Stimulated activated CD4-positive, alpha-beta T cell treated with anti-CD3 and anti-CD28 coated beads, TNF-alpha, amount 100 ng/mL, for 1 hour (primary cell): ENCODE results near the gene TKFC.

Source experiments
- DNase-seq, 3 donors: peaks; one replicate each; pipeline ENCODE4 v3.0.0-alpha.2; 2020; ENCODE audit warnings: low read depth in 3 of 3, low spot score in 1 of 3

Gene TKFC

DNA sequence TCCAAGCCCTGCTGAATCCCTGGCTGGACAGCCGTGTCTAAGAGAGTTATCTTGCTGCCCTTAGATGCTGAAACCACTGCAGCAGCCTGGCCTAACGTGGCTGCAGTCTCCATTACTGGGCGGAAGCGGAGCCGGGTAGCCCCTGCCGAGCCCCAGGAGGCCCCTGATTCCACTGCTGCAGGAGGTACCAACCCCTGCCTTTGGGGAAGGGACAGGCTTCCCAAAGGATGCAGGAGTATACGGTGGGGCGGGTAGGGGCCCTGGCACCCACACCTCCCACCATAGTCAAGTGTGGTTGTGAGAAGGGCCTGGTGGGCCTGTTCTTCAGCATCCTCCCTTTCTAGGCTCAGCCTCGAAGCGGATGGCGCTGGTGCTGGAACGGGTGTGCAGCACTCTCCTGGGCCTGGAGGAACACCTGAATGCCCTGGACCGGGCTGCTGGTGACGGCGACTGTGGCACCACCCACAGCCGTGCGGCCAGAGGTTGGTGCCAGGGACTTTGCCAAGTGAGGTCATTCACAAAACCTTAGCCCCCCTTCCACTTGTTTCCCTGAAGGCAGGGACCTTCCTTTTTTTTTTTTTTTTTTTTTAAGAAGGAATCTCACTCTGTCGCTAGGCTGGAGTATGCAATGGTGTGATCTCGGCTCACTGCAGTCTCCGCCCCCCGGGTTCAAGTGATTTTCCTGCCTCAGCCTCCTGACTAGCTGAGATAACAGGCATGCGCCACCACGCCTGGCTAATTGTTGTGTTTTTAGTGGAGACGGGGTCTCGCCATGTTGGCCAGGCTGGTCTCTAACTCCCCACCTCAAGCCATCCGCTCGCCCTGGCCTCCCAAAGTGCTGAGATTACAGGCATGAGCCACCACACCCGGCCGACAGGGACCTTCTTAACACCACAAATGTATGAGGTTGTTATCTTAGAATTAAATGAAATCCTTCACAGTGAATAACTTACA is 11.0 kb downstream of the TKFC start:
- no peak for DNase-seq

DNA sequence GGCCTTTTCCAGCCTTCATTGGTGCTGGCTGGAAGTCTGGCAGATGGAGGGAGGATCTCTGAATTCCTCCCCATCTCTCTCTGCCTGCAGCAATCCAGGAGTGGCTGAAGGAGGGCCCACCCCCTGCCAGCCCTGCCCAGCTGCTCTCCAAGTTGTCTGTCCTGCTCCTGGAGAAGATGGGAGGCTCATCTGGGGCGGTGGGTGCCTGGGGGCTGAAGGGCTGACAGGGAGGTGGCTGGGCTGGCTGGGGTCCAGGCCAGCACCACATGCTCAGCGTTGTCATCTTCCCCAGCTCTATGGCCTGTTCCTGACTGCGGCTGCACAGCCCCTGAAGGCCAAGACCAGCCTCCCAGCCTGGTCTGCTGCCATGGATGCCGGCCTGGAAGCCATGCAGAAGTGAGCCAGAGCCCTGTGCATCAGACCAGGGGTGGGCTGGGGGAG is 12.2 kb downstream of the TKFC start:
- no peak for DNase-seq

DNA sequence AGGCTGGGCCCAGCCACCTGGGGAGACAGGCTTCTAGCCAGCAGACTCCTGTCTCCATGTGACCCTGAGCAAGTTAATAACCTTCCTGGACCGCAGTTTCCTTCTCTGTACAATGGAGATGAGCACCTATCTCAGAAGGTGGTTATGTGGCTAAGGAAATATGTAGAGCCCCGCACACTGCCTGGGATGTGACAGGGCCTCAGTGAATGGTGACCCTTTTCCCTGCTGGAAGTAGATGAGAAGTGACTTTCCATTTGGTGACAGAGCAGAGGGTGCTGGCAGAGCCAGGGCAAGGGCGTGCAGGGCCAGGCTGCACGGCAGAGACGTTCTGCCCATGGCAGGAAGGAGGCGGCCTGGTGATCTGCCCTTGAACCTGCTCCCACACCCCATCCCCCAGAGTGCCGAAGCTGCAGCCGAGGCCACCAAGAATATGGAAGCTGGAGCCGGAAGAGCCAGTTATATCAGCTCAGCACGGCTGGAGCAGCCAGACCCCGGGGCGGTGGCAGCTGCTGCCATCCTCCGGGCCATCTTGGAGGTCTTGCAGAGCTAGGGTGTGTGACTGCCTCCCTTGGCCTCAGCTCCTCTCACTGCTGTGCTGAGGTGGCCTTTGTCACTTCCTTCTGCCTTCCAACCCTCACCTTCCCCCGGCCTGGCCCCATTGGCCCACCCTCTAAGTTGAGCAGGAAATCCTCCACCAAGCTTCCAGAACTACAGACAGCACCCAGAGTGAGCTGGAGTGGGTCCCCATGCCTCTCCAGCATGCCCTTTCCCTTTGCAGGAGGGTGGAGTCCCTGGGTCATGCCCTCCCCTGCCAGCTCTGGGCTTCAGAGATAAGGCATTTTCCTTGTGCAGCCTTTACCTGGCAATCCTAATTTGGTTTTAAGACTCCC is 13.2 kb downstream of the TKFC start:
- DNase-seq, result no peak

DNA sequence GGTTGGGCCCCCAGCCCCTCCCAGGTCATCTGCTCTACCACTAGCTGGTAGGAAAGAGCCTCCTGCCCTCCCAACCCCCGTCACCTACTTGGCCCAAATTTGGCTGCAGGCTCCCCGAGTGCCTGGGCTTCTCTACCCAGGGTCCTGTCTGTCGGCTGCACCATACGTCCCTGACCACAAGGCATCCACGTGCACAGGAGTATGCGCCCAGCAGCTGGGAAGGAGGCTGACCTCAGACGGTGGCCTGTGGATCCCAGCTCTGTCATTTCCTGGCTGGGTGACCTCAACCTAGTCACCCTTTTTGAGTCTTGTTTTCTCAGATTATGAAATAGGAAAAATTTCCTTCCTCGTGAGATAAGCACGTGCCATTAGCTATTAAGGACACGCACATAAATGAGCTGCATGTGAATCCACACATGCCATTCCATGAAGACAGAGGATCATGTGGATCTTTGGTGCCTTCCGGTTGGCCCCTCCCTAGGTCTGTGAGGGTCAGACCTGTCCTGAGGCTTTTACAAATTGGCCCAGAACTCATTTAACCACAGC is 15.0 kb downstream of the TKFC start:
- DNase-seq, result no peak

DNA sequence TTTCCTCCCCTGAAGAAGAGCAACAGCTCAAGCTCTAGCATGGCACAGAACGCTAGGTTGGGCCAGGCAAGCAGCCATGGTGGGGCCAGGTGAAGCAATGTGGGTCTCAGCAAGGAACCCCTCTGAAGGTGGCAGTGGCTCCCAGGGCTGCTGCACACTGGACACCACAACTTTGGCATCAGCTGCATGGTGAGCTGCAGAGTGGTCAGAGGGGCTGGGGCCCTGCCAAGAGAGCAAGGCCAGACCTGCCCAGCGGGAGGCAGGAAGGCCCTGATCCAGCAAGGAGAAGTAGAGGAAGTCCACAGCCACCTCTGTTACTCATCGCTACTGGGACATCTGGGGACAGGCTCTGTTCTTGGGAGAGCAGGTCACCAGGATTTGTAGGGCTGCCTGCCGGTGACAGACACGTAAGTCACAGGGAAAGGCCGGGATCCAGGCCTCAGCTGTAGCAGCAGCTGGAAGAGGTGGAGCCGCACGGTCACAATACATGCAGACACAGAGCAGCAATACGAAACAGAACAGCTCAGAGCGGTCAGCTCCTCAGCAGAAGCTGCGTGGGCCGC is 16.2 kb downstream of the TKFC start:
- no peak for DNase-seq

DNA sequence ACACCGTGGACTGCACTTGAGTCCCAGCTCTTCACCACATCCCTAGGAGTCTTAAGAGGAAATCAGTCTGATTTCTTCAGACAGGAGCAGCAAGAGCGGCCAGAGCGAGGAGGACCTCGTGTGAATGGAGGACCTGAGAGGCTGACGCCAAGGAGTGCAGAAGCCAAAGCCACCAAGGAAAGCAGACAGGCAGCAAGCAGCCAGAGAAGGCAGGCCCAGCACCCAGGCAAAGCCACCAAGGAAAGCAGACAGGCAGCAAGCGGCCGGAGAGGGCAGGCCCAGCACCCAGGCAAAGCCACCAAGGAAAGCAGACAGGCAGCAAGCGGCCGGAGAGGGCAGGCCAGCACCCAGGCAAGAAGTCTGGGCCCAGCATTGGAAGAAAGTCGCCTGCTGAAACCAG is 16.9 kb downstream of the TKFC start:
- DNase-seq, result no peak

DNA sequence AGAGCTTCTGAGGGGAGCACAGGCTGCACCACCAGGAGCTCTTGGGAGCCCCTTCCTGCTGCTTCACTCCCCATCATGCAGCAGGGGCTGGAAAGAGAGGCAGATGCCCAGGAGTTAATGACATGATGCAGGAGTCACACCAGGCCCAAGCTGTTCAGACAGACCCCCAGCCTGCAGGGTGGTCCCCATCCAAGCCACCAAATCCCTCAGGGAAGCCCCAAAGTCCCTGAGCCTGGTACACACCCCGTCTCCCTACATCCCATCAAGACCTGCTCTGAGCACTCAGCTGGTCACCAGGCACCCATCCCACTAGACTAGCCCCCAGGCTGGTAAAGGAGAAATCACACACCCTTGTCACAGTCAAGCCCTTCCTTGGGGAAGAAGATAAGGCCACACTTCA is 17.3 kb downstream of the TKFC start:
- no peak for DNase-seq

DNA sequence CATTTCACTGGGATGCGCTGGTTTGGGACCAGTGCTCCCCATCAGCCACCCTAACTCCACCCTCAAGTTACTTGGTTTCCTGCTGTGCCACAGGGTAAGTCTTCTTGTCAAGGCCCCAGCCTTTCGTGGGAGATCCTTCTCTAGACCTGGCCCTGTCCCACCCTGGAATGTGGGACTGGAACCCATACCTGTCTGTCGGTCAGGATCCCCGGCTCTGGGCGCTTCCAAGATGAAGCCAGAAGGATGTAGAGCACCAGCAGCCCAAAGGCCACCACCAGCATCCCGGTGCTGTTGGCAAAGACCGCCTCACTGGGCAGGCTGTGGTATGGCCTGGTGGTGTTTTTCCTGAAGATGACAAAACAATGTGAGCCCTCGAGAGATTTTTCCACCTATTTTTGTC is 17.8 kb downstream of the TKFC start:
- DNase-seq, result no peak

DNA sequence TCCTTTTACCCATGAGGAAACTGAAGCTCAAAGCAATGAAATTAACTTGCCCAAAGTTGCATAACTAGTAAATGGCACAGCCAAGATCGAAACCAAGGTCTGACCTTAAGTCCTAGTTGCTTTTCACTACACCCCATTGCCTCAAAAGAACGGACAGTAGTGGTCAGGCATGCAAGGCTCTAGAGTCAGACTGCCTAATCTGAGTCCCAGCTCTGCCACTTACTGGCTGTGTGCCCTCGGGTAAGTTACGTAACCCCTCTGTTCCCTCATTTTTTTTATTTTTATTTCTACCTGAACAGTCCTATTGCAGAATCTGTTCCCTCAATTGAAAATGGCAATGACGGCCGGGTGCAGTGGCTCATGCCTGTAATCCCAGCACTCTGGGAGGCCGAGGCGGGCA is 19.0 kb downstream of the TKFC start:
- no peak for DNase-seq

DNA sequence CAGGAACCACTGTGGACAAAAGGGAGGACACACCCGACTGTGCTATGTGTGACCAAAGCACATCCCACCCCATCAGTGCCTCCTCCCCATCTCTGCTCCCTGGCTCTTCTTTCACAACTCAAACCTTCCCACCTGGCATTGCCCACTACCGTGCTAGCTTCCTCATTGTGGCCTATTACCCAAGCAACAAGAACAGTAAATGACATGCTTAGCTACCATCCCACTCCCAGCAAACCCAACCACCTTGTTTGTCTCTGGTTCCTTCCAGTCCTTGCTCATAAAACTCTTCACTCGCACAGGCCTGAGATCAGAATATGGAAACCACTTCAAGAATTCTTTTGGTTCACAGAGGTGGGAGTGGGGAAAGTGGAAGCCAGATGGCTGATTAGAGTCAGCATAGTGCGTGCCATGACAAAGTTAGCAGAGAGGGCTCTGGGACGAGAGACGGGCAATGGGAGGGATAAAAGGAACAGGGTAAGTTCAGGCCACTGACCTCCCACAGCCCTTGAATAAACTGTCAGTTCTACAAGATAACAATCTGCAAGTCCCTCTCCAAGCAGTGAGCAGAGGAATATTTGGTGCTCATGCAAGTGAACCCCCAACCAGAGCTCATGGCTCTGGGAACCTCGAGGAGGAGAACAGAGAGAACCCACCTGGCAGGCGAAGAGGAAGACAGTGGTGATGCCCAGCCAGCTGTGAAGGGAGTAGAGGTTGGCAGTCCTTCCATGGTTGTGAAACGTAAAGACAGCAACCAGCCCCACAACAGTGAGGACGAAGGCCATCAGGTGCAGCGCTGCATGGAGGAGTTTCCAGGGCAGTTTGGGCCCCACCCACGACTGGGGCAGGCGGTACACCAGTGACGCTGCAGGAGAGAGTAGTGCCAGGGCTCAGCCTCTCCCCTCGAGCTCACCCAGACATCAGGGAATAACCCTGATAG is 20.4 kb downstream of the TKFC start:
- no peak for DNase-seq

DNA sequence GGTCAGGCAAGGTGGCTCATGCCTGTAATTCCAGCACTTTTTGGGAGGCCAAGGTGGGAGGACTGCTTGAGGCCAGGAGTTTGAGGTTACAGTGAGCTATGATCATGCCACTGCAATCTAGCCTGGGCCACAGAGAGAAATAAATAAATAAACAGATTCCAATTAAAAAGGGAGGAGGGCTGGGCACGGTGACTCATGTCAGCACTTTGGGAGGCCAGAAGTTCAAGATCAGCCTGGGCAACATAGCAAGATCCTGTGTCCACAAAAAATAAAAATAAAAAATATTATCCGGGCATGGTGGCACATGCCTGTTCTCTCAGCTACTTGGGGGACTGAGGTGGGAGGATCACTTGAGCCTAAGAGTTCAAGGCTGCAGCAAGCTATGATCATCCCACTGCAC is 21.2 kb downstream of the TKFC start:
- no peak for DNase-seq

DNA sequence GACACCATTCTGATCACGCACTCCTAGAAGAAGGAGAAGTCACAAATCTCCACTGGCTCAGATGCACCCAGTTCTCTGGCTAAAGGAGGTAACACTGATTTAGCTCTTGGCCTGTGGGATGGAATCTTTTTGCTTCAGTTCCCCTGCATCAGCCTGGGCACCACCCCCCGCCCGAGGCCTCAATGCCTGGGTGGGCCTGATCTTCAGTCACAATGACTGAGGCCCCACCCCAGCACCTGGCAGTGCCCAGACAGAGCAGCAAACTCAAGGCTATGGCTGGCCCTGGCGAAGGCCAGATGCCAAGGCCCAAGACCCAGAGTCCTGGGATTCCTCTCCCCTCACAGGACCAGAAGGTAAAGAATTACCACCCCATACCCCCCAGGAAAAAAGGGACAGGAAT is 23.7 kb downstream of the TKFC start:
- no peak for DNase-seq

DNA sequence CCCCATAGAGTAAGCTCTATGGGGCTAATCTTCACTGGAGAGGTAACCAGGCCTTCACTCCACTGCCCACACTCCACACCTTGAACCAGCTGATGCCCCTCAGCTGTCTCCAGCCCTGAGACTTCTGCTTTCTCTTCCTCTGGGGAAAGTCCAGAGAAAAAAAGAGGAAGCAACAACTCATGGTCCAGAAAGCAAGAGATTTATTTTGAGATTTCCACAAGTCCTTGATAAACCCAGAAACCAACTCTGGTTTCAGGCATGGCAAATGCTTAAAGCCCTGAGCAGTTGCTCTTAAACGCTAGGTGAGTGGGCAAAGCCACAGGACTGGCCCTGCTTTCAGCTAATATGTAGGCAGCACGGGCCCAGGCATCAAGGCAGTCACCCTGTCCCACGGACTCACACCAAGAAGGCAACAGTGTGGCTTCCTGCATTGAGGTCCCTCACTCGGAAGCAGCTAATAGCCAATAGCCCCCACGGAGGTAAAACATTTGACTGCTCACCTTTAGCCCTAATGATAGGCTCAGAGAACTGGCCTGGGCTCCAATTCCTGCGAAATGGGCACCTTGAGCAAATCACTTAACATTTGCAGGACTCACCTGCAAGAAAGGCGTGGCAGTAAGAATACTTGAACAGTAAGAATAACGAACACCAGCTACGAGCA is 24.3 kb downstream of the TKFC start:
- DNase-seq, result no peak

DNA sequence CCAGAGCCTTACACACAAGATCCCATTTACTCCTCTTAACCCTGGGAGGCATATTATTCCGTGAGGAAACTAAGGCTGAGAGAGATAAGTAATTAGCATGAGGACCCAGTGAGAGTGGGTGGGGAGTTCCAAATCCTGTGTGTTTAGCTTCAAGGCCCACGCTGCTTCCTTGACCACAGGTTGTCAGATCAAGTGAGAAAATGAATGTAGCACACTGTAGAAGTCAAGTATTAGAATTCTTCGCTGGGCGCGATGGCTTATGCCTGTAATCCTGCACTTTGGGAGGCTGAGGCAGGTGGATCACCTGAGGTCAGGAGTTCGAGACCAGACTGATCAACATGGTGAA is 24.8 kb downstream of the TKFC start:
- DNase-seq, result no peak

DNA sequence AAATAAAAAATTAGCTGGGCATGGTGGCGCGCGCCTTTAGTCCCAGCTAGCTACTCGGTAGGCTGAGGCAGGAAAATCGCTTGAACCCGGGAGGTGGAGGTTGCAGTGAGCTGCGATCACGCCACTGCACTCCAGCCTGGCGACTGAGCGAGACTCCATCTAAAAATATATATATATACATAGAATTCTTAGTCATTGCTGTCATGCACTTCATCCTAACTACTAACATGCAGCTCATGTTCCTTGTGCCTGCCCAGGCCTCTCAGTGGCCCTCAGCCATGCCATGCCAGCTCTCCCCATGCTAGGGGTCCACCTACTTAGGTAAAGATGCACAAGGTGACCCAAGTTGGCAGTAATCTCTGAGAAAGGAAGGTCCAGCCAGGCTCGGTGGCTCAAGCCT is 25.5 kb downstream of the TKFC start:
- no peak for DNase-seq

DNA sequence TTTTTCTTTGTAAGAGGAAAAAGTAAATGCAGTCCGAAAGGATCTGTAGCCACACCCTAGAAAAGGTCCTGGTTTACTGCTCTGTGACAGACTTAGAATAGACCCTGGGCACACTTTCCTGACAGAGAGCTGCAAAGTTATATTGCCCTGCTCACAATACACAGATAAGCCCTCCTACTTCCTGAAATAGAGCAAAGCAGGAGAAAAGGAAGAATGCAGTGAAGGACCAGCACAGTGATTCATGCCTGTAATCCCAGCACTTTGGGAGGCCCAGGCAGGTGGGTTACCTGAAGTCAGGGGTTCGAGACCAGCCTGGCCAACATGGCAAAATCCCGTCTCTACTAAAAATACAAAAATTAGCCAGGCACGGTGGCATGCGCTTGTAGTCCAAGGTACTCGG is 26.5 kb downstream of the TKFC start:
- no peak for DNase-seq

DNA sequence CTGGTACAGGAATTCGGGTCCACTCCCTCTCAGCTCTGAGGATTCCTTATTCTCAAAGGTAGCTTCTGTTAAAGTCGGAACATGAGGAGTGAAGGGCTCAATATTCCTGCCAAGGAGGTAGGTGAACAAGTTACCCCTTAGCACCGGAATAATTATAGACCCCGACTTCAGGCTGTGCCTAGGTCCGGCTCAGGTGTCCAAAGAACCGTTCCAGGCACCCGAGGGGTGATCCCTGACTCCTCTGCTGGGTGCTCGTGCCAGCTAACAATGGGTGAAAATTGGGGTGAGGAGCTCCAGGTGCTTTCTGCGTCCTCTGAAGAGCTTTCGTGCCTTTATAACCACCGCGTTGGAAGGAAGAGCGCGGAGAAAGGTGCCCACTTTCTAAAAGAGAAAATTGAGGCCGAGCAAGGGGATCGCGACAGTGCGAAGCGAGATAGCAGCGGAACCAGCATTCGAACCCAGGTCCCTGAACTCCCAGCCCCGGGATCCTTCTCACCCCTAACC is 28.3 kb downstream of the TKFC start:
- no peak for DNase-seq

DNA sequence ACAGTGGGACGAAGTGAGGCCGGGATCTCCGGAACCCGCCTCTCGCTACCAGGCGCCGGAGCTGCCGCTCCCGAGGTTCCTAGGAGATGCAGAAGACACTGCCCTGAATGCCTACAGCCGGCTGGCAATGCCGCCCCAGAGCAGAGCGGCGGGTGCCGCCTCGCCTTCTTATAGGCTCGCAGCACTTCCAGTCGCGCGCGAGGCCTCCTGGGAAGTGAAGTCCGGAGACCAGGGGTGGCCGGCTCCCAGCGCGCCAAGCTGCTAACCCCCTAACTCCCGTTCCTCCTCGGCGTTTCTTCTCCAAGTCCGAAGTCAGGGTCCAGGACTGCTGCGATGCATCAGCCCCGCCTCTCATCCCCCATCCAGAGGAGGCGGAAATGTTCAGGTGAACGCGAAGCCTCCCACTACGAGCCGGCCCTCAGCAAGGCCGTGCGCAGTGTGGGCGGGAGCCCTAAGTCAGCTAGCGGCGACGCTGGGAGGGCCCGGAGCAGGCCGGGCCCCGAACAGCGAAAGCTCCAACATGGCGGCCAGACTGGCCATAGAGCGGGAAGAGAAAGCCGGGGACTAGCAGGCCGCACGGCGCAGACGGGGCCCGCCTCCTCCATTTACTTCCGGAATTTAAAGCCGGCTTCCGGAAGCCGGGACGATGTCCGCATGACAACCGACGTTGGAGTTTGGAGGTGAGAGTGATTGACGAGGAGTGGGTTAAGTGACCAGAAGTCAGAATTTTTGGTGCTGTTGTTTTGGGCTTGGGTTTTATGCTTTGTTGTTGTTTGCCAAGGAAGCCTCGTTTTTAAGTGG is 28.9 kb downstream of the TKFC start, which contains the start of the genes CYB561A3 and TMEM138:
CYB561A3 (minus strand) TSS at position 142 of the 801 bp plus-strand sequence. CDS start 5,169 bp downstream, outside the sequence.
TMEM138 (plus strand) TSS at position 634 of the 801 bp plus-strand sequence. CDS start 2,017 bp downstream, outside the sequence.
- peak; percentile 59 to 73 (median 69) for DNase-seq

DNA sequence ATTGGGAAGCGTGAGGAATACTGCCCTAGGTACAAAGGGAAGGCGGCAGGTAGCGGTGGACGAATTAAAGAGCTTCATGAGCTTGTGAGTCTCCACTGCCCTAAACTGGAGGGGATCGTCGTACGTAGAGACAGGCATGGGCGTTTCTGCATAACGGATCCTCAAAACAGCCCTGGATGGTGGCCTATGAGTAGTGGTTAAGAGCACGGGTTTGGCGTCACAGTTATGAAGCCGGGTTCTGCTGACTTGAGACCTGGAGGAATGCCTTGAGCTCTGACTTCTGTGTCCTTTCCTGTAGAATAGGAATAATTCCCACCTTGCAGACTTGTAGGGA is 29.5 kb downstream of the TKFC start:
- no peak for DNase-seq
